GM10847 (cell line): ENCODE data around the gene ATXN2.

Experiments used
- POLR2A ChIP-seq: IDR thresholded peaks from 2 replicates; pipeline ENCODE4 v1.6.1; 2011; ENCODE audit not compliant: insufficient read length; ENCODE audit errors: extremely low read depth

ATXN2 gene

GRCh38 chr12:111424189-111424792, 174.8 kb downstream of the ATXN2 start:
- TF ChIP-seq POLR2A = no peak

DNA sequence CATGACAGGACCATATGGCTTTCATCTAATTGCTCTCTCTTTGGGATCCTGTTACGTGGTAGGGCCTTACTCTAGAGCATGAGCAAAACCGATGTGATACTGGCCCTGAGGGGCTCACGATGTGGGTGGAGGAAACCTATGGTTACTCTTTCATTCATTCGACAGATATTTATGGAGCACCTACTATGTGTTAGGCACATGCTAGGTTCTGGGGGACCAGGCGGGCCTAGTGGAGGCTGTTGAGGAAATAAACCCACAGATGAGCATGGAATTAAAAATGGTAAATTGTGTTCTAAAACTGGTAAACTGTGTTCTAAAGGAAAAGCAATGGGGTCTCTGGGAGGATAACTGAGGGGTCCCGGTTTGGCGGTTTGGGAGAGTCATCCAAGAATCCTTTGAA, 178.6 kb downstream of the ATXN2 start:
- TF ChIP-seq POLR2A = no peak

DNA sequence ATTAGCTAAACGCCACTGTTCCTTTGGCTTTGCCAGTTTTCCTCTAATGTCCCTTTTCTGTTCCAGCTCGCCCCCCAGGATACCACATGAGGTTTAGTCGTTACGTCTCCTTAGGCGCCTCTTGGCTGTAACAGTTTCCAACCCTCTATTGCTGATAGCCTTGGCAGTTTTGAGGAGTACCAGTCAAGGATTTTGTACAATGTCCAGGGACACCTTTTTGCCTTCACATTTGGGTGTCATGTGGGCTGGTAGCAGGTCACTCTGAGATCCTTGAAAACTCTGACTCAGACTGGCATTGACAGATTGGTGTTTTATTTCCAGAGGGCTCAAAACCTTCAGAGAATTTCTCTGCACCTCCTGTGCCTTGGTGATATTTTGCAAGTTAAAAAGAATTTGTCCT, 179.3 kb downstream of the ATXN2 start:
- TF ChIP-seq POLR2A = no peak

- TF ChIP-seq POLR2A = no peak
Observed at GRCh38 chr12:111418594-111418880, 180.6 kb downstream of the ATXN2 start.

- TF ChIP-seq POLR2A = no peak
Observed at GRCh38 chr12:111417784-111418593, 181.1 kb downstream of the ATXN2 start.

- no peak for TF ChIP-seq POLR2A
Observed at GRCh38 chr12:111417290-111417689, 181.8 kb downstream of the ATXN2 start.

DNA sequence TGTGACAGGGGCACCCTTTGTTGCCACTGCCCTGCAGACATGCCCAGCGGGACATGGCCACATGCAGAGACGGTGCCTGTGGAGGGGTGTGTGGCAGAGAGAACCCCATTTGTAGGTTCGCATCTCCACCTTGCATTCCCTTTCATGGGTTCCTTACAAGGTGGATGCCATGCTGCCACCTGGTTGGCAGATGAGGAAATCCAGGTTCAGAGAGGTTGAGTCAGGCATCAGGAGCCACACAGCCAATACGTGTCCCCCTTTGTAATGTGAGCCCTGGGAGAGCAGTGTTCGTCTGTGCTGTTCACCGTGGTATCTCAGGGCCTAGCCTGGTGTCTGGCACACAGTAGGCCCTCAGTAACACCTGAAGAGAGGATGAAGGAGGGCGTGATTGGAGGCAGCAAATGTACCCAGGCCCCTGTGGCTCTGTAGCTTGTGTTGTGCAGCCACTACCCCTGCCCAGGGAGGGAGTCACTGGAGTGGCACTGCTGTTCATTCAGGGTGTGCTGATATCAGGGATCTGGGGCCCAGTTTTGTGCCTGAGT, 184.3 kb downstream of the ATXN2 start:
- TF ChIP-seq POLR2A = no peak

DNA sequence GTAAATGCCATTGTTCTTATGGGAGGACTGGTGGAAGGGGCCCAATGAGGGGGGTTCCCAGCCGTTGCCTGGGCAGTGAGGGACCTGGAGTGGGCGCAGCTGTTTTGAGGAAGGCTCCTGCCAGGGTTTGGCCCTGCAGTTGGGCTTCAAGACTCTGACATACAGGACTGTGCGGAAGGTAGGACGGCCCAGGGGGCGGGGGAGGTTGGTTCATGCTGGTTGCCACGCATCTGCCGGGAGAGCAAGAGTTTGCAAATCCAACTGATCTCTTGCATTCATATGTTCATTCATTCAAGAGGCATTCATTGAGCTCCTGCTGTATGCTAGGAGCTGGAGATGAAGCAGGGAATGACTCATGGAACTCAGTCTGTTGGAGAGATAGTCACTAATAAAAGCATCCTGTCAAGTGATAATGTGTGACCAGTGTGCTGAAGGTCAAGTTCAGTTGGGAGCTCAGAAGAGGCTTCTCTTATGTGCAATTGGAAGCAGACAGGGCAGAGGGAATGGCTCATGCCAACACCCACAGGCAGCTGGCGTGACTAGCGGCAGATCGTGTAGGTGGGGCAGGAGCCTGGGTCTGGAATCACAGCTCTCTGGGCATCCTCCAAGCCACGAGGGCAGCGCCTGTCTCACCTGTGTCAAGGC, 185.6 kb downstream of the ATXN2 start:
- TF ChIP-seq POLR2A = no peak

- TF ChIP-seq POLR2A = no peak
Observed at GRCh38 chr12:111412830-111413441, 186.2 kb downstream of the ATXN2 start.

DNA sequence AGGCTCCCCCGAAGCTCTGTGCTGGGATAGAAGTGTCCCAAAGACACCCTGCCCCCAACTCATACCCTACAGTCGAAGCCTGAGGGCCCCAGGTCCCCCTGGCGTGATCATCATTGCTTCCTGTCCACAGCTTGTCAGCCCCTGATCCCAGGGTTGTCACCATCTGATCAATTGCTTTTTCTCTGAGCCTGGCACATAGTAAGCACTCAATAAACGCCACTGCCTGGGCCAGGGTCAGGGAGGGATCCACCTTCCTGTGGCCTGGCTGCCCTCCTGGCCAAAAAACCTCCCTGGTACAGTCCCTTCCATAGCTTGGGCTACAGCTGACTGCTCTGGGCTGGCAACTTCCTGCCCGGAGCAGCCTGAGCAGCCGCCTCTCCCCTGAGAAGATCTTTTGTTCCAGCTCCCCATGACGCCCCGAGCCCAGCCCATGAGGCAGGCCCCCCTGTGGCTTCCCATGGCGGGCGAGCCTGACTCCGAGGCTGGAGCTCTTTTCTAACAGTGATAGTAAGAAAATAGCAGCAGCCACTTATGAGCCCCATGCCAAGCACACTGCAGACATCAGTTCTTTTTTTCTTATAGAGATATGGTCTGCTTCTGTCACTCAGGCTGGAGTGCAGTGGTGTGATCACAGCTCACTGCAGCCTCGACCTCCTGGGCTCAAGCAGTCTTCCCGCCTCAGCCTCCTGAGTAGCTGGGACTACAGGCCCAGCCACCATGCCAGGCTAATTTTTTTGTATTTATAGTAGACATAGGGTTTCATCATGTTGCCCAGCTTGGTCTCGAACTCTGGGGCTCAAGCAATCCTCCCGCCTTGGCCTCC, 186.9 kb downstream of the ATXN2 start:
- TF ChIP-seq POLR2A = no peak

GRCh38 chr12:111411185-111411764, 187.8 kb downstream of the ATXN2 start:
- no peak for TF ChIP-seq POLR2A

- TF ChIP-seq POLR2A = no peak
Observed at GRCh38 chr12:111410431-111411184, 188.5 kb downstream of the ATXN2 start.

DNA sequence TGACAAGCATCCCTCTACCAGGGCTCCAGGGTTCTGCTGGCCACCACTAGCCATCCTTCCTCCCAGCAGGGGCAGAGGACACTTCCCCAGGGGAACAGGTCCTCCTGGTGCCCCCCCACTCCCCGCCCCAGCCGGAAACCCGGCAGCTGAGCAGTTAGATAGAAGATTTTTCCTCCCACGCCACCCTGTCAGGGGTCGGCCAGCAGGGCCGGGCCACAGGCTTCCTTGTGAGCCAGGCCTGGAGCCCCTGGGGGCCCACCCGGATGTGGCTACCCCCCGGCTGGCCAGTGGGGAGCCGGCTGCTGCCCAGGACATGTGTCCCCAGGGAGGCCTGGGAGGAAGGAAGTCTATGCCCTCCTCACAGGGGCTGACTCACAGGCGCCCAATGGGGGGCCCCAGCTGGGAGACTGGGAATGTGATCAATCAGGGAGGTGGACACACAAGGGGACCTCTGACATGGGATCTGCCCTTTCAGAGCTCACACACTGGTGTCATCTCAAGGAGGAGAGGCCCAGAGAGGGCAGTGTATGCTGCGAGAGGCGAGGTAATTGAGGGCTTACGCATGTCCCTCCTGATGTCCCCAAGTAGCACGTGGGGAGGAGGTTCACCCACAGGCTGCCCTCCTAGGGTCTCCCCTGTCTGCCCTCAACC, 189.2 kb downstream of the ATXN2 start:
- no peak for TF ChIP-seq POLR2A
